K562 (cell line): ENCODE measurements around the gene PCSK5. TPM values are rescaled to one million over a fixed set of nuclear protein-coding genes. Genes with fewer than 3 reads are reported as not detected.

Source experiments
- ATAC-seq: fragments of 200-7000 bp; cut with Tn5 transposase; 3 replicates; pipeline ENCODE4 v1.9.1; 2020; ENCODE audit warnings: moderate library complexity
- BruUV-seq: library from RNA; stranded (reverse); fragments of 400-500 nt; replicated peaks from 2 replicates; lab custom pipeline; 2021; lab: Mats Ljungman, UMichigan
- CTCF ChIA-PET: fragments of 300-600 bp; formaldehyde crosslinking; extraction: SDS; loops from one replicate; lab custom pipeline; 2021; ENCODE audit warnings: low intra/inter-chr PET ratio; lab: Yijun Ruan, JAX
- POLR2A ChIA-PET: fragments of 300-600, 350-650 bp; sonication (Branson Sonifier 250); formaldehyde crosslinking; extraction: SDS; loops from one replicate; lab custom pipeline; 2021; ENCODE audit warnings: antibody characterized with exemption, inconsistent platforms; lab: Yijun Ruan, JAX
- DNase-seq, 4 experiments: peaks; one replicate each; pipeline versions ENCODE4 v3.0.0 to v3.0.0-alpha.2; 2011 to 2018; ENCODE audit warnings: low spot score in 3 of 4, mixed read lengths in 3 of 4; ENCODE audit errors: extremely low read depth in 1 of 4
- FAIRE-seq: peaks from 2 replicates; lab custom pipeline; 2011; peaks lifted over from hg19 to GRCh38; lab: Jason Lieb, UNC
- H2AFZ ChIP-seq: 2 replicates; pipeline ENCODE4 v1.6.0; 2011; ENCODE audit warnings: low read depth, low read length, control low read depth, inconsistent platforms
- H3K27ac ChIP-seq: fragments of 200-600 bp; 3 replicates; pipeline ENCODE4 v1.8.0; 2011; ENCODE audit warnings: low read depth, mild to moderate bottlenecking, control low read depth, inconsistent platforms, low read length, moderate library complexity, mixed read lengths; ENCODE audit errors: extremely low read depth
- H3K27me3 ChIP-seq, 2 experiments: fragments of 300-600 bp in 1 of 2; 2 replicates in 1 of 2; 3 replicates in 1 of 2; pipeline versions ENCODE4 v1.6.0 to v1.8.0; 2011; ENCODE audit warnings: inconsistent platforms in 2 of 2, low read length in 2 of 2, mild to moderate bottlenecking in 1 of 2, mixed read lengths in 1 of 2, moderate library complexity in 1 of 2; ENCODE audit not compliant: control insufficient read depth in 2 of 2, insufficient read depth in 2 of 2
- H3K36me3 ChIP-seq: fragments of 300-600 bp; 3 replicates; pipeline ENCODE4 v1.8.0; 2011; ENCODE audit warnings: mild to moderate bottlenecking, low read length, inconsistent platforms; ENCODE audit not compliant: control insufficient read depth, insufficient read depth
- H3K4me1 ChIP-seq, 2 experiments: fragments of 200-600 bp in 1 of 2; replicated peaks in 1 of 2; 2 replicates in 1 of 2; 3 replicates in 1 of 2; pipeline versions ENCODE4 v1.5.1 to v1.8.0; 2011; ENCODE audit warnings: inconsistent platforms in 2 of 2, low read length in 2 of 2, mild to moderate bottlenecking in 1 of 2, mixed read lengths in 1 of 2, moderate library complexity in 1 of 2; ENCODE audit not compliant: control insufficient read depth in 2 of 2, insufficient read depth in 2 of 2
- H3K4me2 ChIP-seq: 2 replicates; pipeline ENCODE4 v1.6.1; 2011; ENCODE audit warnings: low read length, control low read depth, inconsistent platforms, mixed read lengths; ENCODE audit not compliant: insufficient read depth
- H3K4me3 ChIP-seq: fragments of 200-600 bp; sonication (generic), shearing (Covaris generic); 2 replicates; pipeline ENCODE4 v1.5.1; 2016; ENCODE audit warnings: control low read depth, inconsistent platforms
- H3K79me2 ChIP-seq: fragments of 200-600 bp; 3 replicates; pipeline ENCODE4 v1.8.0; 2011; ENCODE audit warnings: low read length, inconsistent platforms; ENCODE audit not compliant: control insufficient read depth, insufficient read depth
- H3K9ac ChIP-seq, 2 experiments: 2 replicates each; pipeline versions ENCODE4 v1.6.0 to v1.6.1; 2011; ENCODE audit warnings: low read depth in 2 of 2, low read length in 2 of 2, control low read depth in 1 of 2, inconsistent platforms in 1 of 2, mild to moderate bottlenecking in 1 of 2, mixed read lengths in 1 of 2; ENCODE audit not compliant: insufficient read depth in 1 of 2
- H3K9me1 ChIP-seq: one replicate; pipeline ENCODE4 v1.6.0; 2011; ENCODE audit warnings: inconsistent platforms, mild to moderate bottlenecking, low read length, moderate library complexity; ENCODE audit not compliant: control insufficient read depth, insufficient read depth
- H3K9me3 ChIP-seq: replicated peaks from 2 replicates; pipeline ENCODE4 v1.5.1; 2011; ENCODE audit warnings: low read depth, low read length, inconsistent platforms; ENCODE audit not compliant: control insufficient read depth, insufficient read depth
- H4K20me1 ChIP-seq: replicated peaks from 2 replicates; pipeline ENCODE4 v1.6.1; 2011; ENCODE audit warnings: low read length, inconsistent platforms, mixed read lengths; ENCODE audit not compliant: control insufficient read depth, insufficient read depth
- CCNT2 ChIP-seq: IDR thresholded peaks from 2 replicates; pipeline ENCODE4 v1.6.1; 2011; ENCODE audit warnings: borderline replicate concordance, low read depth, mild to moderate bottlenecking, moderate library complexity, mixed read lengths, low read length; ENCODE audit not compliant: insufficient read length; ENCODE audit errors: extremely low read depth
- E2F3 ChIP-seq: fragments of 250-450 bp; sonication (Bioruptor Pico); IDR thresholded peaks from 2 replicates; pipeline ENCODE4 v1.4.0; 2020; ENCODE audit warnings: mild to moderate bottlenecking
- ESRRB ChIP-seq: fragments of 250-450 bp; sonication (Bioruptor Pico); IDR thresholded peaks from 2 replicates; pipeline ENCODE4 v1.5.0; 2020; ENCODE audit warnings: mild to moderate bottlenecking, moderate library complexity, borderline replicate concordance
- FOXK1 ChIP-seq: sonication (generic); formaldehyde crosslinking; IDR thresholded peaks from 2 replicates; pipeline ENCODE4 v1.8.0; 2022; ENCODE audit warnings: missing genetic modification reagents, mild to moderate bottlenecking, borderline replicate concordance
- GTF2E2 ChIP-seq: fragments of 200-800 bp; sonication (Bioruptor generic); IDR thresholded peaks from 2 replicates; pipeline ENCODE4 v1.6.1; 2016; ENCODE audit warnings: missing genetic modification characterization, missing compliant biosample characterization
- KDM1A ChIP-seq, 2 experiments: fragments of 450-650 bp; IDR thresholded peaks; 2 replicates each; pipeline ENCODE4 v1.6.1; 2016; ENCODE audit warnings: mild to moderate bottlenecking in 2 of 2
- NCOA6 ChIP-seq: fragments of 450-650 bp; IDR thresholded peaks from 2 replicates; pipeline ENCODE4 v1.6.1; 2017; ENCODE audit warnings: mild to moderate bottlenecking
- PRMT5 ChIP-seq: sonication (generic); formaldehyde crosslinking; IDR thresholded peaks from 2 replicates; pipeline ENCODE4 v1.5.0; 2020; ENCODE audit warnings: missing genetic modification reagents
- RAD21 ChIP-seq, 2 experiments: fragments of 250-450 bp in 1 of 2; fragments of 450-650 bp in 1 of 2; sonication (Bioruptor Pico) in 1 of 2; formaldehyde crosslinking in 1 of 2; IDR thresholded peaks in 1 of 2; conservative IDR thresholded peaks in 1 of 2; 2 replicates each; pipeline versions ENCODE4 v1.4.0 to v1.8.0; 2020 to 2022; ENCODE audit warnings: mild to moderate bottlenecking in 2 of 2, moderate library complexity in 1 of 2
- SUPT5H ChIP-seq: fragments of 450-650 bp; IDR thresholded peaks from 2 replicates; pipeline ENCODE4 v1.6.1; 2016
- TAF9B ChIP-seq: fragments of 450-650 bp; IDR thresholded peaks from 2 replicates; pipeline ENCODE4 v1.6.1; 2018; ENCODE audit warnings: mild to moderate bottlenecking; ENCODE audit not compliant: partially characterized antibody
- TBP ChIP-seq: optimal IDR thresholded peaks from 2 replicates; pipeline ENCODE3; 2011; ENCODE audit warnings: low read depth, low read length, improper control_type of control experiment
- TEAD1 ChIP-seq, 2 experiments: fragments of 450-650 bp in 1 of 2; sonication (generic) in 1 of 2; formaldehyde crosslinking; IDR thresholded peaks; 2 replicates each; pipeline versions ENCODE4 v1.4.0 to v1.8.0; 2020 to 2022; ENCODE audit warnings: mild to moderate bottlenecking in 2 of 2, missing genetic modification reagents in 1 of 2
- ZNF121 ChIP-seq: sonication (generic); formaldehyde crosslinking; conservative IDR thresholded peaks from 2 replicates; pipeline ENCODE4 v1.8.0; 2022; ENCODE audit warnings: missing genetic modification reagents
- ZNF197 ChIP-seq: fragments of 200-800 bp; sonication (Bioruptor generic); IDR thresholded peaks from 2 replicates; pipeline ENCODE4 v1.6.1; 2016; ENCODE audit warnings: low read depth, missing genetic modification characterization, missing compliant biosample characterization
- ZNF699 ChIP-seq: fragments of 250-450 bp; sonication (Bioruptor Pico); IDR thresholded peaks from 2 replicates; pipeline ENCODE4 v1.8.0; 2021; ENCODE audit warnings: mild to moderate bottlenecking, moderate library complexity; ENCODE audit not compliant: insufficient replicate concordance
- WGBS: fragments of 100-300 bp; shearing (Covaris generic); methylation state at CpG from one replicate; pipeline ENCODE4 v1.1.6; 2016; ENCODE audit warnings: low coverage, mixed read lengths; ENCODE audit not compliant: insufficient coverage; ENCODE audit errors: missing lambda C conversion rate; 5-methylcytosine and 5-hydroxymethylcytosine counted together
- in situ Hi-C: fragments of 300-500 bp; cut with MboI; formaldehyde crosslinking; loops from 4 replicates; pipeline ENCODE4 v1.15.0; 2018; ENCODE audit warnings: inconsistent platforms, mixed read lengths
- intact Hi-C: fragments of 100-400 bp; cut with micrococcal nuclease; formaldehyde crosslinking; loops from 2 replicates; pipeline ENCODE4 v1.14.2; 2022
- polyA plus RNA-seq, 8 experiments: library from polyadenylated mRNA; depleted of rRNA in 4 of 8; stranded (reverse) in 5 of 8; unstranded in 3 of 8; fragments of >200 nt; fragmentation: Nextera tagmentation in 2 of 8; fragmentation: Illumina TruSeq in 1 of 8; extraction: Ambion mirVana in 2 of 8; extraction: Trizol in 1 of 8; gene quantifications; 2 replicates each; pipeline versions ENCODE4 v1.2.1 to v1.2.3, GENCODE V29; 2011 to 2014; ENCODE audit warnings: inconsistent platforms in 1 of 8, missing spikeins in 1 of 8
- total RNA-seq, 7 experiments: library from RNA; depleted of rRNA in 6 of 7; stranded (reverse); fragments of >200 nt in 6 of 7; fragmentation: Illumina TruSeq in 2 of 7; extraction: Trizol in 2 of 7; gene quantifications; 2 replicates each; pipeline versions ENCODE4 v1.2.1 to v1.2.3, GENCODE V29; 2011 to 2021; ENCODE audit warnings: low replicate concordance in 1 of 7
- TF ChIP-seq, protein P1 (sequence below): IDR thresholded peaks from 2 replicates; pipeline ENCODE4 v1.6.1; 2012; ENCODE audit warnings: low read depth, low read length, improper control_type of control experiment, borderline replicate concordance
- TF ChIP-seq, protein P2 (sequence below), 2 experiments: fragments of 250-450 bp in 1 of 2; fragments of 450-650 bp in 1 of 2; sonication (Bioruptor Pico) in 1 of 2; IDR thresholded peaks; 2 replicates each; pipeline versions ENCODE4 v1.6.1 to v1.8.0; 2016 to 2021; ENCODE audit warnings: mild to moderate bottlenecking in 2 of 2, moderate library complexity in 2 of 2, missing compliant biosample characterization in 1 of 2, missing genetic modification characterization in 1 of 2
- TF ChIP-seq, protein P3 (sequence below): sonication (generic); formaldehyde crosslinking; IDR thresholded peaks from 2 replicates; pipeline ENCODE4 v1.8.0; 2023; ENCODE audit warnings: mild to moderate bottlenecking, missing genetic modification reagents

PCSK5 gene
- total and polyA plus RNA-seq, 9 of the 15 experiments (the other 6 are each of a cell fraction or from before 2014, with no cell fraction given): not detected

DNA sequence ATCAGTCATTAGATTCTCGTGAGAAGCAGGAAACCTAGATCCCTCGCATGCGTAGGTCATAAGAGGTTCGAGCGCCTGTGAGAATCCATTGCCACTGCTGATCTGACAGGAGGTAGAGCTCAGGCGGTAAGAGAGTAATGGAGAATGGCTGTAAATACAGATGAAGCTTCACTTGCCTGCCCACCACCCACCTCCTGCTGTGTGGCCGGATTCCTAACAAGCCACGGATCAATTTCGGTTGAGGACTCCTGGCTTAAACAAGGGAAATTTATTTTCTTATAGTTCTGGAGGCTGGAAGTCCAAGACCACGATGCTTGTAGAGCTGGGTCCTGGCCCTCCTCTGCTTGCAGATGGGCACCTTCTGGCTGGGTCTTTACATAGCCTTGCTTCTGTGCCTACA, 200.4 kb downstream of the PCSK5 start (continued):
- TF ChIP-seq, protein P1, sequence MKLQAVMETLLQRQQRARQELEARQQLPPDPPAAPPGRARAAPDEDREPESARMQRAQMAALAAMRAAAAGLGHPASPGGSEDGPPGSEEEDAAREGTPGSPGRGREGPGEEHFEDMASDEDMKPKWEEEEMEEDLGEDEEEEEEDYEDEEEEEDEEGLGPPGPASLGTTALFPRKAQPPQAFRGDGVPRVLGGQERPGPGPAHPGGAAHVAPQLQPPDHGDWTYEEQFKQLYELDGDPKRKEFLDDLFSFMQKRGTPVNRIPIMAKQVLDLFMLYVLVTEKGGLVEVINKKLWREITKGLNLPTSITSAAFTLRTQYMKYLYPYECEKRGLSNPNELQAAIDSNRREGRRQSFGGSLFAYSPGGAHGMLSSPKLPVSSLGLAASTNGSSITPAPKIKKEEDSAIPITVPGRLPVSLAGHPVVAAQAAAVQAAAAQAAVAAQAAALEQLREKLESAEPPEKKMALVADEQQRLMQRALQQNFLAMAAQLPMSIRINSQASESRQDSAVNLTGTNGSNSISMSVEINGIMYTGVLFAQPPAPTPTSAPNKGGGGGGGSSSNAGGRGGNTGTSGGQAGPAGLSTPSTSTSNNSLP: no peak
- TF ChIP-seq TAF9B (no peak), E2F3 (CRISPR knock-in tag) (no peak), ZNF121 (CRISPR knock-in tag) (no peak)
- TF ChIP-seq, protein P2, sequence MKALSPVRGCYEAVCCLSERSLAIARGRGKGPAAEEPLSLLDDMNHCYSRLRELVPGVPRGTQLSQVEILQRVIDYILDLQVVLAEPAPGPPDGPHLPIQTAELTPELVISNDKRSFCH (CRISPR knock-in tag; IDR thresholded peaks at IDR 0.05): no peak
- TF ChIP-seq, protein P2 (tag; IDR thresholded peaks at IDR 0.05): no peak

DNA sequence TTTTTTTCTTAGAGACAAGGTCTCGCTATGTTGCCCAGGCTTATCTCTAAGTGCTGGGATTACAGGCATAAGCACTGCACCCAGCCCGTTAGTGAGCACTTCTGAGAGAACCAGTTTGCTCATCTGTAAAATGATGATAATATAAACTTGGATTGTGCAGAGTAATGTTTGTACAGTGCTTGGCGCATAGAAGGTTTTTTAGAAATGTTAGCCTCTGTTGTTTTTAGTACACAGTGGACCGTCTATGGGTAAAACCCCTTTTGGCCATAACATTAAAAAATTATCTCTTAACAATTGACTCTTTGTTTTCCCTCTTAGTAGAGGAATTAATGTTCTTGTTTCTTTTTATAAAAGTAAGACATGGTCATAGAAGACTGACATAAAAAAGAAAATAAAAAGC, 202.1 kb downstream of the PCSK5 start:
- no peaks in the 10 kb centered on the region for H3K9me1 ChIP-seq
- CTCF ChIA-PET: no interaction called here
- H4K20me1 ChIP-seq: no peaks in the 10 kb centered on the region
- no peak overlapping the region for H3K4me2 ChIP-seq
- FAIRE-seq (no peak), ATAC-seq (no peak), DNase-seq (no peak)
- POLR2A ChIA-PET: no interaction called here
- no peaks in the 10 kb centered on the region for H3K79me2 ChIP-seq
- in situ Hi-C loops: no loop called here
- H3K4me3 ChIP-seq: no peak overlapping the region
- no peak overlapping the region for H3K9ac ChIP-seq
- no peaks in the 10 kb centered on the region; a peak in 1 of 5 replicates for H3K27me3 ChIP-seq
- H3K36me3 ChIP-seq: no peaks in the 10 kb centered on the region
- WGBS: 0% methylated on average over 4 of the region's 4 CpGs
- no peaks in the 10 kb centered on the region for H3K9me3 ChIP-seq
- H3K4me1 ChIP-seq: no peaks in the 10 kb centered on the region
- BruUV-seq: no TSS peak
- intact Hi-C loops: loop anchor here (10.0 kb wide), 1 partner anchor 58 kb away; no protein-coding TSS in a partner anchor
- no peak overlapping the region for H3K27ac ChIP-seq
- no peak overlapping the region for H2AFZ ChIP-seq
- no peak for TF ChIP-seq KDM1A (IDR thresholded peaks at IDR 0.05)
- no peak for TF ChIP-seq FOXK1 (CRISPR knock-in tag)
- TF ChIP-seq NCOA6: no peak
- no peak for TF ChIP-seq TEAD1 (CRISPR knock-in tag; IDR thresholded peaks at IDR 0.05)
- TF ChIP-seq, protein P3, sequence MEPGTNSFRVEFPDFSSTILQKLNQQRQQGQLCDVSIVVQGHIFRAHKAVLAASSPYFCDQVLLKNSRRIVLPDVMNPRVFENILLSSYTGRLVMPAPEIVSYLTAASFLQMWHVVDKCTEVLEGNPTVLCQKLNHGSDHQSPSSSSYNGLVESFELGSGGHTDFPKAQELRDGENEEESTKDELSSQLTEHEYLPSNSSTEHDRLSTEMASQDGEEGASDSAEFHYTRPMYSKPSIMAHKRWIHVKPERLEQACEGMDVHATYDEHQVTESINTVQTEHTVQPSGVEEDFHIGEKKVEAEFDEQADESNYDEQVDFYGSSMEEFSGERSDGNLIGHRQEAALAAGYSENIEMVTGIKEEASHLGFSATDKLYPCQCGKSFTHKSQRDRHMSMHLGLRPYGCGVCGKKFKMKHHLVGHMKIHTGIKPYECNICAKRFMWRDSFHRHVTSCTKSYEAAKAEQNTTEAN (CRISPR knock-in tag): no peak
- no peak for TF ChIP-seq CCNT2
- no peak for TF ChIP-seq ESRRB (CRISPR knock-in tag)
- TF ChIP-seq ZNF699 (CRISPR knock-in tag): no peak
- no peak for TF ChIP-seq ZNF197 (CRISPR knock-in tag)
- no peak for TF ChIP-seq TBP
- no peak for TF ChIP-seq SUPT5H
- no peak for TF ChIP-seq GTF2E2 (tag)
- no peak for TF ChIP-seq RAD21 (CRISPR knock-in tag; conservative IDR thresholded peaks at IDR 0.05 in 1 of 2, IDR thresholded peaks at IDR 0.05 in 1 of 2)
- TF ChIP-seq PRMT5 (CRISPR knock-in tag): no peak
